Esophagus muscularis mucosa (tissue), 3 donors: ENCODE results near the gene MAU2.

ENCODE experiments used
- CTCF ChIP-seq, 3 experiments: fragments of 200-600 bp in 2 of 3; fragments of 450-650 bp in 1 of 3; sonication (generic) in 2 of 3; IDR thresholded peaks; one replicate each; pipeline ENCODE4 v1.5.1; 2017 to 2019; ENCODE audit warnings: antibody characterized with exemption in 3 of 3, mild to moderate bottlenecking in 2 of 3, moderate library complexity in 1 of 3
- POLR2A ChIP-seq: fragments of 450-650 bp; IDR thresholded peaks from one replicate; pipeline ENCODE4 v1.6.1; 2017; ENCODE audit warnings: antibody characterized with exemption, moderate library complexity, mild to moderate bottlenecking, low read depth

DNA sequence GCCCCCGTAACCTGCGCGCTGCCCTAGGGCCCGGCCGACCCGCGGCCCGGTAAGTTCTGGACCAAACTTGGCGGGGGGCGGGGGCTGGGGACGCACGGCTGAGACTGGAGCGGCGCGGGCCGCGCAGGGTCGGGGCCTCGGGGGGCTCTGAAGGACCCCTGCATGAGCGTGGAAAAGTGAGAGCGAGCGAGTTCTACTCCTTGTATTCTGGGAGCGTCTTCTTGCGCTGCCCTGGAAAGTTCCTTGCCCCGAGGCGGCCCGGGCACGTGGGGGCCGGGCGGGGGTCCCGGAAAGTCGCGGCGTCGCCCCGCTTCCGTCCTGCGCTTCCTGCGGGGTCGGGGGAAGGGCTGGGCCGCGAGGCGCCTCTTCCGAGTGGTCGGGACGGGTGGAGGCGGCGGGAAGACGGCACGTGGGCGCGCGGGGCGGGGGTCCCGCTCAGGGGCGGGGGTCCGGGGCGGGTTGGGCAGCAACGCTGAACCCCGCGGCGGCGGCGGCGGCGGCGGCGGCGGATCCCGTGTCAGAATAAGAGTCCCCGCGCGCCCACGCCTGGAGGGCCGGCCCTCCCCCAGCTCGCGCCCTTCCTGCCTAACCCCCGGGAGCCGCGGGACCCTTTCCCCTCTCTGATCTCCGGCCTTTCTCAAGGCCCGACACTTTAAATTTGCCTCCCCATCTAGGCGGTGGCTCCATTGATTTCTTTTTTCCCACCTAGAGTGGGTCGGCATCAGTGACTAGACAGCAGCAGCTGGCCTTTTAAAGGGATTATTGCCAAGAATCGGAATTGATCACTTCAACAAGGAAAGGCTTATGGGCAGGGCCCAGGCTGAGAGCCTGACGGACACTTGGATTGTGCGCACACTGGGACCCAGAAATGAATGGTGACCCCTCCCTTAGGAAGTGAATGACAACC, 85.6 kb downstream of the MAU2 start:
- TF ChIP-seq CTCF (IDR thresholded peaks at IDR 0.05) (no peak), POLR2A (no peak)
